Epithelial cell of proximal tubule (primary cell): ENCODE data around the gene ARID4B. TPM values are rescaled to one million over a fixed set of nuclear protein-coding genes. Genes with fewer than 3 reads are reported as not detected.
"Not testable (repeated sequence)": the region's sequence is repeated elsewhere in the genome, so short reads cannot be mapped to it uniquely, and the experiment has no call there.

Experiments used
- DNase-seq: peaks from one replicate; pipeline ENCODE4 v3.0.0-alpha.2; 2011; ENCODE audit warnings: low read depth
- H3K4me3 ChIP-seq: 2 replicates; pipeline ENCODE4 v1.5.1; 2011; ENCODE audit warnings: low read depth, mild to moderate bottlenecking, low read length
- CTCF ChIP-seq: conservative IDR thresholded peaks from 2 replicates; pipeline ENCODE4 v1.5.1; 2012; ENCODE audit warnings: low read depth, mild to moderate bottlenecking, low read length
- total RNA-seq: library from RNA; depleted of rRNA; stranded (reverse); fragments of >200 nt; gene quantifications from 2 replicates; pipeline ENCODE4 v1.2.3, GENCODE V29; 2015

The ARID4B gene
- 10.9 and 13.8 TPM in 2 replicates for total RNA-seq

GRCh38 chr1:235327559-235328270 lies at the start of gene ARID4B:
Gene ARID4B (minus strand): TSS chr1:235328179. CDS start chr1:235326919, 1,260 bp downstream.
- no peak for DNase-seq
- peak within 1 kb of the TSS; percentile 92 for H3K4me3 ChIP-seq
- no peak for TF ChIP-seq CTCF

GRCh38 chr1:235375919-235376605 lies 48.1 kb upstream of the ARID4B start:
- no peak for DNase-seq
- no peak overlapping the region for H3K4me3 ChIP-seq
- TF ChIP-seq CTCF, result no peak

GRCh38 chr1:235369802-235370201 lies 41.8 kb upstream of the ARID4B start:
- DNase-seq, result no peak
- H3K4me3 ChIP-seq, result no peak overlapping the region

GRCh38 chr1:235368428-235368827 lies 40.4 kb upstream of the ARID4B start:
- no peak for DNase-seq
- H3K4me3 ChIP-seq, result peak overlapping the region; percentile 85
- no peak for TF ChIP-seq CTCF

More at GRCh38 chr1:235369802-235370201, 41.8 kb upstream of the ARID4B start:
- TF ChIP-seq CTCF, result no peak

GRCh38 chr1:235367000-235367908 lies 39.3 kb upstream of the ARID4B start, which contains the start of gene TBCE:
Gene TBCE (plus strand): TSS chr1:235367427. CDS start chr1:235380050, 12,623 bp downstream.
- peak within 1 kb of the TSS; percentile 85 for H3K4me3 ChIP-seq
- peak; percentile 32 for TF ChIP-seq CTCF
- DNase-seq, result peak; percentile 75

GRCh38 chr1:235366286-235366685 lies 38.3 kb upstream of the ARID4B start:
- no peak for DNase-seq
- no peak overlapping the region for H3K4me3 ChIP-seq

GRCh38 chr1:235364189-235364588 lies 36.2 kb upstream of the ARID4B start:
- DNase-seq, H3K4me3 ChIP-seq: not testable (repeated sequence)

More at GRCh38 chr1:235366286-235366685, 38.3 kb upstream of the ARID4B start:
- TF ChIP-seq CTCF, result no peak
